H1 (cell line): ENCODE data around the gene NPHP4. TPM values are rescaled to one million over a fixed set of nuclear protein-coding genes. Genes with fewer than 3 reads are reported as not detected.

ENCODE experiments used
- CTCF ChIA-PET: fragments of 300-600 bp; sonication (Branson Sonifier 250); formaldehyde crosslinking; loops from one replicate; lab custom pipeline; 2021; ENCODE audit not compliant: partially characterized antibody; lab: Charles Lee
- POLR2A ChIA-PET: fragments of 300-600 bp; sonication (Branson Sonifier 250); formaldehyde crosslinking; loops from one replicate; lab custom pipeline; 2021; ENCODE audit warnings: inconsistent platforms; ENCODE audit not compliant: partially characterized antibody; lab: Charles Lee
- DNase-seq, 2 experiments: peaks; one replicate each; pipeline versions ENCODE4 v3.0.0 to v3.0.0-alpha.2; 2010 to 2022; ENCODE audit warnings: low spot score in 2 of 2, low read depth in 1 of 2, mixed read lengths in 1 of 2
- FAIRE-seq: peaks from 2 replicates; lab custom pipeline; 2011; peaks lifted over from hg19 to GRCh38; lab: Jason Lieb, UNC
- H2AFZ ChIP-seq: 2 replicates; pipeline ENCODE4 v1.8.1; 2012; ENCODE audit warnings: low read length, inconsistent platforms
- H2AK5ac ChIP-seq: 2 replicates; pipeline ENCODE4 v1.6.1; 2013; ENCODE audit warnings: low read depth, low read length
- H2BK120ac ChIP-seq: replicated peaks from 2 replicates; pipeline ENCODE3; 2013; ENCODE audit warnings: low read depth, low read length, inconsistent platforms
- H2BK12ac ChIP-seq: 2 replicates; pipeline ENCODE4 v1.6.1; 2013; ENCODE audit warnings: low read depth, low read length
- H2BK15ac ChIP-seq: 2 replicates; pipeline ENCODE4 v1.6.1; 2013; ENCODE audit warnings: low read length
- H2BK20ac ChIP-seq: 2 replicates; pipeline ENCODE4 v1.6.1; 2013; ENCODE audit warnings: low read length
- H2BK5ac ChIP-seq: 2 replicates; pipeline ENCODE4 v1.6.1; 2013; ENCODE audit warnings: low read depth, low read length
- H3K14ac ChIP-seq: 2 replicates; pipeline ENCODE4 v1.6.1; 2013; ENCODE audit warnings: inconsistent platforms; ENCODE audit not compliant: insufficient read length
- H3K18ac ChIP-seq: 2 replicates; pipeline ENCODE4 v1.6.1; 2013; ENCODE audit warnings: low read length; ENCODE audit errors: extremely low read depth
- H3K23ac ChIP-seq: 2 replicates; pipeline ENCODE4 v1.6.1; 2013; ENCODE audit warnings: inconsistent platforms; ENCODE audit not compliant: insufficient read length
- H3K23me2 ChIP-seq: 2 replicates; pipeline ENCODE4 v1.6.1; 2013; ENCODE audit warnings: low read depth, low read length
- H3K27ac ChIP-seq: 2 replicates; pipeline ENCODE4 v1.6.1; 2011; ENCODE audit warnings: low read depth, low read length, inconsistent platforms
- H3K27me3 ChIP-seq, 4 experiments: replicated peaks in 1 of 4; 1 replicate in 1 of 4; 2 replicates in 3 of 4; pipeline versions ENCODE4 v1.6.1 to v1.8.1; 2011 to 2013; ENCODE audit warnings: low read length in 3 of 4, mild to moderate bottlenecking in 3 of 4, inconsistent platforms in 2 of 4, mixed read lengths in 2 of 4, moderate library complexity in 1 of 4; ENCODE audit not compliant: control insufficient read depth in 3 of 4, insufficient read depth in 3 of 4; ENCODE audit errors: extremely low read depth in 1 of 4
- H3K36me3 ChIP-seq, 4 experiments: 2 replicates each; pipeline versions ENCODE4 v1.6.1 to v1.8.1; 2011 to 2013; ENCODE audit warnings: mild to moderate bottlenecking in 4 of 4, low read length in 3 of 4, moderate library complexity in 2 of 4, control low read depth in 1 of 4, inconsistent platforms in 1 of 4; ENCODE audit not compliant: insufficient read depth in 4 of 4, control insufficient read depth in 2 of 4
- H3K4ac ChIP-seq: replicated peaks from 2 replicates; pipeline ENCODE3; 2013; ENCODE audit warnings: low read length, low read depth, mixed read lengths, inconsistent platforms; ENCODE audit not compliant: insufficient read length
- H3K4me1 ChIP-seq, 4 experiments: replicated peaks in 1 of 4; 1 replicate in 1 of 4; 2 replicates in 3 of 4; pipeline versions ENCODE4 v1.6.1 to v1.8.1; 2011 to 2013; ENCODE audit warnings: low read length in 3 of 4, inconsistent platforms in 2 of 4, mixed read lengths in 1 of 4; ENCODE audit not compliant: insufficient read depth in 4 of 4, control insufficient read depth in 3 of 4
- H3K4me2 ChIP-seq, 2 experiments: 2 replicates each; pipeline versions ENCODE4 v1.6.1 to v1.8.1; 2011 to 2013; ENCODE audit warnings: low read depth in 2 of 2, low read length in 2 of 2, control low read depth in 1 of 2, inconsistent platforms in 1 of 2, mild to moderate bottlenecking in 1 of 2; ENCODE audit not compliant: insufficient read depth in 1 of 2
- H3K4me3 ChIP-seq, 4 experiments: fragments of 200-600, 300-600 bp in 1 of 4; sonication (generic), shearing (Covaris generic), sonication (Bioruptor Twin) in 1 of 4; 2 replicates each; pipeline versions ENCODE4 v1.5.1 to v1.8.1; 2011 to 2016; ENCODE audit warnings: low read length in 4 of 4, low read depth in 3 of 4, control low read depth in 2 of 4, inconsistent platforms in 2 of 4, mild to moderate bottlenecking in 2 of 4, mixed read lengths in 1 of 4, moderate library complexity in 1 of 4; ENCODE audit not compliant: insufficient read depth in 2 of 4; ENCODE audit errors: extremely low read depth in 1 of 4
- H3K56ac ChIP-seq: replicated peaks from 2 replicates; pipeline ENCODE3; 2013; ENCODE audit warnings: low read depth, mild to moderate bottlenecking, mixed read lengths, low read length, inconsistent platforms; ENCODE audit not compliant: insufficient read length
- H3K79me1 ChIP-seq: 2 replicates; pipeline ENCODE4 v1.6.1; 2013; ENCODE audit warnings: low read depth, low read length, control low read depth
- H3K79me2 ChIP-seq, 2 experiments: 2 replicates each; pipeline versions ENCODE4 v1.6.1 to v1.8.1; 2012 to 2013; ENCODE audit warnings: low read length in 2 of 2, mild to moderate bottlenecking in 2 of 2, inconsistent platforms in 1 of 2; ENCODE audit not compliant: insufficient read depth in 2 of 2, control insufficient read depth in 1 of 2
- H3K9ac ChIP-seq, 4 experiments: replicated peaks in 1 of 4; 1 replicate in 1 of 4; 2 replicates in 3 of 4; pipeline versions ENCODE4 v1.6.1 to v1.8.1; 2011 to 2013; ENCODE audit warnings: low read depth in 3 of 4, low read length in 3 of 4, control low read depth in 2 of 4, mild to moderate bottlenecking in 2 of 4, moderate library complexity in 2 of 4, inconsistent platforms in 1 of 4; ENCODE audit errors: extremely low read depth in 1 of 4
- H3K9me3 ChIP-seq, 2 experiments: 2 replicates each; pipeline versions ENCODE4 v1.6.1 to v1.8.1; 2012 to 2013; ENCODE audit warnings: mild to moderate bottlenecking in 2 of 2, moderate library complexity in 2 of 2, control low read depth in 1 of 2, inconsistent platforms in 1 of 2, low read depth in 1 of 2, low read length in 1 of 2, mixed read lengths in 1 of 2; ENCODE audit not compliant: insufficient read depth in 2 of 2
- H4K20me1 ChIP-seq, 2 experiments: replicated peaks in 1 of 2; 2 replicates each; pipeline versions ENCODE3 to v1.8.1; 2011 to 2013; ENCODE audit warnings: inconsistent platforms in 2 of 2, low read length in 2 of 2, mild to moderate bottlenecking in 1 of 2; ENCODE audit not compliant: insufficient read depth in 2 of 2, control insufficient read depth in 1 of 2
- H4K5ac ChIP-seq: 2 replicates; pipeline ENCODE4 v1.6.1; 2013; ENCODE audit warnings: low read length, low read depth, mixed read lengths, inconsistent platforms; ENCODE audit not compliant: insufficient read length
- H4K8ac ChIP-seq: 2 replicates; pipeline ENCODE4 v1.8.0; 2013; ENCODE audit warnings: mild to moderate bottlenecking, moderate library complexity, low read length, inconsistent platforms; ENCODE audit not compliant: insufficient read depth; ENCODE audit errors: extremely low read depth
- H4K91ac ChIP-seq: replicated peaks from 2 replicates; pipeline ENCODE3; 2013; ENCODE audit warnings: low read length, mixed read lengths, inconsistent platforms; ENCODE audit not compliant: insufficient read length
- RNF2 ChIP-seq: fragments of 200-900, 300-1000 bp; sonication (generic); IDR thresholded peaks from 2 replicates; pipeline ENCODE4 v1.7.1; 2016; ENCODE audit warnings: borderline replicate concordance, low read depth, mild to moderate bottlenecking, antibody characterized with exemption, low read length; ENCODE audit not compliant: poor library complexity, severe bottlenecking; ENCODE audit errors: missing control alignments
- SP4 ChIP-seq: IDR thresholded peaks from 2 replicates; pipeline ENCODE4 v1.6.1; 2012; ENCODE audit warnings: low read length, inconsistent platforms
- WGBS, 2 experiments: shearing (Covaris generic) in 1 of 2; methylation state at CpG; one replicate each; pipeline versions ENCODE4 v1.1.6 to v1.1.7; 2013 to 2015; ENCODE audit warnings: low lambda C conversion rate in 2 of 2, mixed read lengths in 2 of 2, inconsistent platforms in 1 of 2, low coverage in 1 of 2, missing lambda C conversion rate in 1 of 2; ENCODE audit not compliant: insufficient replicate concordance in 2 of 2, insufficient coverage in 1 of 2, insufficient read length in 1 of 2; ENCODE audit errors: extremely low coverage in 1 of 2, missing lambda C conversion rate in 1 of 2; 5-methylcytosine and 5-hydroxymethylcytosine counted together
- polyA plus RNA-seq, 7 experiments: library from polyadenylated mRNA; depleted of rRNA in 3 of 7; stranded (reverse) in 5 of 7; unstranded in 2 of 7; fragments of >200 nt in 5 of 7; fragments of 200-250 nt in 2 of 7; gene quantifications; 1 replicate in 5 of 7; 2 replicates in 1 of 7; 4 replicates in 1 of 7; pipeline versions ENCODE4 v1.2.1 to v1.2.3, GENCODE V29; 2011 to 2013; ENCODE audit warnings: missing spikeins in 2 of 7, mixed read lengths in 2 of 7
- total RNA-seq: library from RNA; stranded (reverse); fragmentation: NEBNext Ultra II Directional; extraction: Animal tissue kit (Norgen Biotek cat#: 25700); gene quantifications from 2 replicates; pipeline ENCODE4 v1.2.1, GENCODE V29; 2021

Gene NPHP4
- total and polyA plus RNA-seq, 2 of the 8 experiments (the other 6 are each of a cell fraction or from before 2014, with no cell fraction given) = 5.8 to 14.0 TPM

DNA sequence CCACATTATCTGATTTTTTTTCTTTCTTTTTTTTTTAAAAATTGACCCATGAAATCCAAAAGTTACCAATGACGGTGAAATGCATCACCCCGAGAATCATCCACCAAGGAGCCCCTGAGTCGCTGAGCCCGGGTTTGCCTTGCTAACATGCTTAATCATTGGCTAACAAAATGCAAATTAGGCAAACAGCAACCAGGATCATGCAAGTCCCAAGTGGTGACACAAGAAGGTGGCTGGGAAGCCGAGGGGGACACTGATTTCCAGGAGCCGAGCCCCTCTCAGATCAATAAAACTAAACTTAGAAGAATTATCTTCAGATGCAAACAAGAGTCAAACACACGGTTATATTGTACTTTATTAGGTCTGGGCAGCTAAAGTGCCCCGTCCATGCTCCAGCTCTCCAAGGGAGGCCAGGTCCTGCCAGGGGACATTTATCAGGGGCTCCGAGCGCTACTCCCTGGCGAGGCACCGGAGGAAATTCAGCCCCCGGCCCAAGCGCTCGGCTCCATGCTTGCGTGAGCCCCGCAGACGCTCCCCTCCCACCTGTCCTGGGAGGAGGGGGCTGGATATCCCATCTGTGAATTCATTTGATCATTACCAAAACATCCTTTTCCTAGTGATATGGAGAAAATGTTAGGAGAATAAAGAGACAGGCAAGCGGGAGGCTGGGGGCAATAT, 154.1 kb downstream of the NPHP4 start:
- FAIRE-seq (no peak), DNase-seq (no peak)
- Histone ChIP-seq H2BK20ac (no peak overlapping the region), H4K5ac (no peak overlapping the region), H2BK5ac (no peak overlapping the region), H3K14ac (no peak overlapping the region), H2BK15ac (no peak overlapping the region), H3K23ac (no peak overlapping the region), H3K18ac (no peak overlapping the region), H2BK120ac (no peak overlapping the region), H3K56ac (no peak overlapping the region), H3K4ac (no peak overlapping the region), H2BK12ac (no peak overlapping the region), H3K79me2 (no peaks in the 10 kb centered on the region), H3K79me1 (no peaks in the 10 kb centered on the region), H4K20me1 (no peaks in the 10 kb centered on the region), H3K4me2 (no peak overlapping the region), H3K23me2 (no peaks in the 10 kb centered on the region), H2AFZ (no peak overlapping the region), H3K9ac (no peak overlapping the region), H3K36me3 (no peaks in the 10 kb centered on the region), H4K91ac (no peak overlapping the region), H2AK5ac (no peak overlapping the region), H3K27ac (no peak overlapping the region), H3K4me1 (peaks cover 0 to 9% (median 0%) of the 10 kb centered on the region in 4 experiments; a peak in 4 of 7 replicates), H3K4me3 (no peak overlapping the region), H3K9me3 (no peaks in the 10 kb centered on the region), H3K27me3 (no peaks in the 10 kb centered on the region), H4K8ac (no peak overlapping the region)
- ChIA-PET POLR2A (no interaction called here), CTCF (interaction anchor here (0.6 to 1.0 kb wide), 2 partner anchors 95 to 425 kb away, joined by 3 to 5 read pairs; no protein-coding TSS in a partner anchor)
- TF ChIP-seq RNF2 (no peak), SP4 (no peak)
- 97% methylated on average over 19 of the region's 19 CpGs; no CpG with 5 or more reads in 1 of the 2 experiments for WGBS, 2 experiments
